Fibroblast of lung (primary cell): ENCODE data around the gene PTPRF. TPM values are rescaled to one million over a fixed set of nuclear protein-coding genes. Genes with fewer than 3 reads are reported as not detected.

ENCODE experiments used
- DNase-seq, 2 donors: peaks; one replicate each; pipeline versions ENCODE4 v3.0.0 to v3.0.0-alpha.2; 2010; ENCODE audit warnings: low read depth in 2 of 2
- H2AFZ ChIP-seq: 2 replicates; pipeline ENCODE4 v1.5.1; 2012; ENCODE audit warnings: low read length, control low read depth, inconsistent platforms
- H3K27ac ChIP-seq: 2 replicates; pipeline ENCODE4 v1.5.1; 2011; ENCODE audit warnings: low read length, control low read depth; ENCODE audit not compliant: insufficient read depth
- H3K27me3 ChIP-seq: 2 replicates; pipeline ENCODE4 v1.5.1; 2011; ENCODE audit warnings: mild to moderate bottlenecking, low read length; ENCODE audit not compliant: control insufficient read depth, insufficient read depth
- H3K36me3 ChIP-seq: 2 replicates; pipeline ENCODE4 v1.5.1; 2011; ENCODE audit warnings: low read length; ENCODE audit not compliant: control insufficient read depth, insufficient read depth
- H3K4me1 ChIP-seq: 2 replicates; pipeline ENCODE4 v1.5.1; 2011; ENCODE audit warnings: low read length; ENCODE audit not compliant: control insufficient read depth, insufficient read depth; ENCODE audit errors: extremely low read depth
- H3K4me2 ChIP-seq: 2 replicates; pipeline ENCODE4 v1.5.1; 2011; ENCODE audit warnings: low read length, control low read depth; ENCODE audit not compliant: insufficient read depth; ENCODE audit errors: extremely low read depth
- H3K4me3 ChIP-seq, 4 experiments: fragments of 200-600 bp in 1 of 4; sonication (generic) in 1 of 4; replicated peaks in 1 of 4; 2 replicates each; pipeline ENCODE4 v1.5.1; 2011 to 2016; ENCODE audit warnings: low read length in 4 of 4, low read depth in 3 of 4, mild to moderate bottlenecking in 3 of 4, control low read depth in 2 of 4, inconsistent platforms in 1 of 4, mixed read lengths in 1 of 4; ENCODE audit not compliant: insufficient read depth in 1 of 4; ENCODE audit errors: control extremely low read depth in 1 of 4
- H3K79me2 ChIP-seq: 2 replicates; pipeline ENCODE4 v1.5.1; 2012; ENCODE audit warnings: mild to moderate bottlenecking, low read length, inconsistent platforms; ENCODE audit not compliant: control insufficient read depth, insufficient read depth
- H3K9ac ChIP-seq: 2 replicates; pipeline ENCODE4 v1.5.1; 2011; ENCODE audit warnings: mild to moderate bottlenecking, low read length, control low read depth; ENCODE audit not compliant: insufficient read depth
- H3K9me3 ChIP-seq: 2 replicates; pipeline ENCODE4 v1.5.1; 2012; ENCODE audit warnings: low read depth, low read length; ENCODE audit not compliant: control insufficient read depth, insufficient read depth
- H4K20me1 ChIP-seq: 2 replicates; pipeline ENCODE4 v1.5.1; 2011; ENCODE audit warnings: low read length; ENCODE audit not compliant: control insufficient read depth, insufficient read depth; ENCODE audit errors: extremely low read depth
- CTCF ChIP-seq, 2 donors: IDR thresholded peaks in 1 of 2; conservative IDR thresholded peaks in 1 of 2; 1 replicate in 1 of 2; 2 replicates in 1 of 2; pipeline ENCODE4 v1.5.1; 2011 to 2012; ENCODE audit warnings: low read length in 2 of 2, control low read depth in 1 of 2, inconsistent platforms in 1 of 2, low read depth in 1 of 2, mild to moderate bottlenecking in 1 of 2
- EZH2 ChIP-seq: IDR thresholded peaks from 2 replicates; pipeline ENCODE4 v1.5.1; 2012; ENCODE audit warnings: low read length, control low read depth, mild to moderate bottlenecking; ENCODE audit errors: missing control alignments
- polyA plus RNA-seq, 2 donors: library from polyadenylated mRNA; depleted of rRNA in 1 of 2; stranded (reverse) in 1 of 2; unstranded in 1 of 2; fragments of >200 nt; gene quantifications; 2 replicates each; pipeline ENCODE4 v1.2.1, GENCODE V29; 2011 to 2012; ENCODE audit warnings: missing spikeins in 1 of 2
- total RNA-seq: library from RNA; depleted of rRNA; stranded (reverse); fragments of >200 nt; gene quantifications from 2 replicates; pipeline ENCODE4 v1.2.1, GENCODE V29; 2014

The PTPRF gene
- total and polyA plus RNA-seq, 2 donors (not counting 1 experiment from before 2014, with no cell fraction given) = 45.2 to 52.0 TPM

- H3K36me3 ChIP-seq = peaks cover 12% of the 10 kb centered on the region
- H3K9ac ChIP-seq = no peak overlapping the region
- H3K79me2 ChIP-seq = no peaks in the 10 kb centered on the region
- H2AFZ ChIP-seq = no peak overlapping the region
- H3K9me3 ChIP-seq = no peaks in the 10 kb centered on the region
- TF ChIP-seq EZH2 (no peak), CTCF (conservative IDR thresholded peaks at IDR 0.05 in 1 of 2, IDR thresholded peaks at IDR 0.05 in 1 of 2; ENCODE audit: low read depth in 1 of 2, low read length in 2 of 2) (no peak)
- no peaks in the 10 kb centered on the region for H4K20me1 ChIP-seq
- no peak overlapping the region for H3K4me3 ChIP-seq
- no peaks in the 10 kb centered on the region for H3K27me3 ChIP-seq
- H3K4me1 ChIP-seq = no peaks in the 10 kb centered on the region
- DNase-seq = no peak
- H3K4me2 ChIP-seq = no peak overlapping the region
- no peak overlapping the region for H3K27ac ChIP-seq
Observed at GRCh38 chr1:43604192-43604591, 73.5 kb downstream of the PTPRF start.

GRCh38 chr1:43605157-43605556 is 74.5 kb downstream of the PTPRF start:
- H3K27me3 ChIP-seq = no peaks in the 10 kb centered on the region
- H3K36me3 ChIP-seq = peaks cover 17% of the 10 kb centered on the region
- DNase-seq = no peak

GRCh38 chr1:43605766-43606165 is 75.1 kb downstream of the PTPRF start:
- no peaks in the 10 kb centered on the region for H3K27me3 ChIP-seq
- no peaks in the 10 kb centered on the region for H3K9me3 ChIP-seq
- H3K36me3 ChIP-seq = peaks cover 17% of the 10 kb centered on the region
- no peak for DNase-seq
- H3K4me2 ChIP-seq = no peak overlapping the region
- H3K27ac ChIP-seq = no peak overlapping the region
- no peaks in the 10 kb centered on the region for H4K20me1 ChIP-seq
- H3K79me2 ChIP-seq = no peaks in the 10 kb centered on the region
- TF ChIP-seq CTCF (conservative IDR thresholded peaks at IDR 0.05 in 1 of 2, IDR thresholded peaks at IDR 0.05 in 1 of 2; ENCODE audit: low read depth in 1 of 2, low read length in 2 of 2) = no peak
- TF ChIP-seq EZH2 = no peak
- H3K4me3 ChIP-seq = no peak overlapping the region
- H2AFZ ChIP-seq = no peak overlapping the region
- no peaks in the 10 kb centered on the region for H3K4me1 ChIP-seq
- H3K9ac ChIP-seq = no peak overlapping the region

More at GRCh38 chr1:43605157-43605556, 74.5 kb downstream of the PTPRF start:
- no peaks in the 10 kb centered on the region for H3K9me3 ChIP-seq
- H2AFZ ChIP-seq = no peak overlapping the region
- H3K27ac ChIP-seq = no peak overlapping the region
- no peak overlapping the region for H3K9ac ChIP-seq
- H3K4me1 ChIP-seq = no peaks in the 10 kb centered on the region
- no peak overlapping the region for H3K4me3 ChIP-seq
- no peaks in the 10 kb centered on the region for H4K20me1 ChIP-seq
- H3K4me2 ChIP-seq = no peak overlapping the region
- no peak for TF ChIP-seq CTCF (conservative IDR thresholded peaks at IDR 0.05 in 1 of 2, IDR thresholded peaks at IDR 0.05 in 1 of 2; ENCODE audit: low read depth in 1 of 2, low read length in 2 of 2)
- no peak for TF ChIP-seq EZH2
- no peaks in the 10 kb centered on the region for H3K79me2 ChIP-seq
